Right ventricle myocardium superior (tissue), 1 donor: Measurements from ENCODE around the gene BRSK2. TPM values are rescaled to one million over a fixed set of nuclear protein-coding genes. Genes with fewer than 3 reads are reported as not detected.

Experiments used
- ATAC-seq: fragments of 200-7000 bp; cut with Tn5 transposase; one replicate; pipeline ENCODE4 v1.9.1; 2020; ENCODE audit warnings: mild to moderate bottlenecking; ENCODE audit not compliant: poor library complexity
- DNase-seq: peaks from one replicate; pipeline ENCODE4 v3.0.0-alpha.2; 2020
- intact Hi-C: fragments of 100-400 bp; cut with DNase I; formaldehyde crosslinking; loops from one replicate; pipeline ENCODE4 v1.11.2; 2022
- total RNA-seq: library from RNA; stranded (reverse); fragmentation: NEBNext Ultra II Directional; extraction: Animal tissue kit (Norgen Biotek cat#: 25700); gene quantifications from one replicate; pipeline ENCODE4 v1.2.1, GENCODE V29; 2021
- donor health status: DM: no; HTN: yes; CAD: no; lungs with severe emphysema.

The BRSK2 gene
- total RNA-seq, 1 donor from 2014 or later: 0.67 TPM

GRCh38 chr11:1494650-1495049 lies 104.9 kb downstream of the BRSK2 start:
- intact Hi-C loops: no loop called here
- ATAC-seq: no peak
- DNase-seq: no peak

DNA sequence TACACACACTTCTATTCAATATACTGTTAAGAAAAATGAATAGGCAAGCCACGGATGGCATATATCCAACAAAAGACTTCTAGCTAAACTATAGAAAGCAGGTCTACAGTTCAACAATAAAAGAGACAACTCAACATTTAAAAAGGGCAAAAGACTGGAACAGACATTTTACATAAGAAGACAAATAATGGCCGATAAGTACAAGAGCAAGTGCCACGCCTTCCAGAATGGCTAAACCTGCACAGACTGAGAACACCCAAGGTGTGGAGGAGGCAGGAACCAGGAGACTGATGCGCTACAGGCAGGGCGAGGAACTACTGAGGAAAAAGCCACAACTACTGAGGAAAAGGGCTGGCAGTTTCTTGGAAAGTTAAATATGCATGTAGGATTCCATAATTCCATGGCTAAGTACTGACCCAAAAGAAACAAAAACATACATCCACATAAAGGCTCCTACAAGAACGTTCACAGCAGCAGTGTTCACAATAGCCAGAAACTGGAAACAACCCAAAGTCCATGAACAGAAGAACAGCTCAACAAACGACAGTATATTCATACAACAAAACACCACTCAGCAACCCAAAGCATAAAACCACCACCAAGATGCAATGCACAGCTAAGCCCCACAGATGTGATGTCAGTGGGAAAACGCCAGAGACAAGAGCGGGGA lies 106.5 kb downstream of the BRSK2 start:
- no peak for ATAC-seq
- no peak for DNase-seq
- intact Hi-C loops: no loop called here

GRCh38 chr11:1496761-1497095 lies 107.0 kb downstream of the BRSK2 start:
- DNase-seq: no peak
- ATAC-seq: no peak
- intact Hi-C loops: no loop called here

- intact Hi-C loops: no loop called here
- ATAC-seq (no peak), DNase-seq (peak; percentile 37)
Measured at GRCh38 chr11:1497600-1497999, 107.9 kb downstream of the BRSK2 start.

DNA sequence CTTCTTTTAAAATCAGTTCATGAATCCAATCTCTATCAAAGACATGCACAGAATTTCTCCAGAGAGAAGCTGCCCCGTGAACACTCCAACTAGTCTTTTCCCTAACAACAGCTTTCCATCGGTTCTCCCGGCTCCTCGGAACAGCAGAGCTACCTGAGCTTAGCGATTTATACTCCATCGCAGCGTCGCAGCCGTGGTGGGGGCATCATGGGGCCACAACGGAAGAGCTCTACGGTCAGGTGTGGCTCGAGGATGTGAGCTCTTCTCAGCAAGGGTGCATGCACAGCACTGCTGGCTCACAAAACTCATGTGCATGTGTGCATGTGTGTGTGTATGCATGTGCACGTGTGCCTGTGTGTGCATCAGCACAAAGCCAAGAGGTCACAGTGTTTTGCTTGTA lies 108.5 kb downstream of the BRSK2 start:
- DNase-seq (no peak), ATAC-seq (no peak)
- intact Hi-C loops: no loop called here

- peak; percentile 30 for DNase-seq
- ATAC-seq: no peak
- intact Hi-C loops: no loop called here
Measured at GRCh38 chr11:1499261-1499890, 109.6 kb downstream of the BRSK2 start.

- intact Hi-C loops: no loop called here
- DNase-seq: no peak
- ATAC-seq: no peak
Measured at GRCh38 chr11:1499899-1500298, 110.2 kb downstream of the BRSK2 start.

DNA sequence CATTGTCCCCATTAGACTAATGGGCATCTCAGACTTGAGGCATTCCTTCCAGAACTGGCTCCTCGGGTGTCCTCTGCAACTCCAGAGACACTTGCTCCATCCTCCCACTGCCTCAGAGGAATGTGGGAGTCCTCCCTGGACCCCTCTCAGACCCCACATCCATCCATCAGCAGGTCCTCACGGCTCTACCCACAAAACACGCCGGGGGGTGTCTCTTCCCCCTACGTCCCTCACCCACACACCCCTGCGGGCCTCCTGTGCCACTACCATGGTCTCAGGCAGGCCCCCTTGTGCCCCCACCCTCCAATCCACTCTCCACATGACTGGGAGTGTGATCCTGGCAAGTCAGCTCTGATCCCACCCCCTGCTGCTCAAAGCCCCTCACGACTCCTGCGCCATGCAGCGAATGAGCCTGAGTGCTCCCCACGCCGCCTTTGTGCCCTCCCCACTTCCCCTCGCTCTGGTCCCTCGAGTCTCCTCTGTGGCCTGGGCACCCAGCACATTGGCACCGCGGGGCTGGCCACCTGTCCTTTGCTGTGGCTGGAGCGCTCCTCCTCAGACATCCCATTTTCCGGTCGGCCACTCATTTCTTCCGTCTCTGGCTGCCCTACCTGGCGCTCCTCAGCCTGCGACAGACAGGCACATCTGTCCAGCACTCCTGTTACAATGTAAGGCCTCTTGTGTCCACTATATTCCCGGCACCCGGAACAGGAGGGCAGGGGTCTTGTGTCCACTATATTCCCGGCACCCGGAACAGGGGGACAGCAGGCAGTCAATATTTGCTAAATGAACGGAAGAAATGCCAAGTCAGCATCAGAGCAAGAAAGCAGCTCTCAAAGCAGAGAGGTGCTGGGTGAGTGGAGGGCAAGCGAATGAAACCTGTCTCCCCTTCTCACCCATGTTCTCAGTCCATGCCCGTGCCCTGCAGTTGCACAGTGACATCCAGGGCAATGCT lies 111.0 kb downstream of the BRSK2 start:
- DNase-seq: peak; percentile 30
- ATAC-seq: no peak
- intact Hi-C loops: no loop called here

- DNase-seq (peak; percentile 64), ATAC-seq (peak; percentile 52)
- intact Hi-C loops: no loop called here
Measured at GRCh38 chr11:1501421-1502167, 111.9 kb downstream of the BRSK2 start.

GRCh38 chr11:1502168-1502953 lies 112.6 kb downstream of the BRSK2 start:
- intact Hi-C loops: no loop called here
- ATAC-seq: no peak
- DNase-seq: peak; percentile 33

- intact Hi-C loops: no loop called here
- DNase-seq (peak; percentile 76), ATAC-seq (peak; percentile 71)
Measured at GRCh38 chr11:1502954-1503707, 113.4 kb downstream of the BRSK2 start.

DNA sequence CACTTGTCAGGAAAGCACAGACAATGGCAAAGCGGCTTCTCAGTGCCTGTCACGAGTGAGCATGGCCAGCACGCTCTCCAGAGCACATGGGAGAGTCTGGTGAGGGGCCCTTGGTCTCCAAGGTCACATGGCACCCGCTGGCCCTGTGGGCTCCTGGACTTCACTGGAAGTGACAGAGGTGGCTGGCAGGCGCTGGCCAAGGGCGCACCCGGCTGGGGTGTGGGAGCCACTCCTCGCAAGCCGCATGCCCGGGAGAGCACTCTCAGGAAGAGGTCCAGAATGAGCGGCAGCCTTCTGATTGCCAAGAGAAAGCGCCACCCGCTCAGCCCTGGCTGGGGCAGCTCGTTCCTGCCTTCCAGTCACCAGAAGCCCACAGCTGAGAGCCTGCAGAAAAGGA lies 114.0 kb downstream of the BRSK2 start:
- intact Hi-C loops: no loop called here
- DNase-seq (peak; percentile 81), ATAC-seq (peak; percentile 74)

DNA sequence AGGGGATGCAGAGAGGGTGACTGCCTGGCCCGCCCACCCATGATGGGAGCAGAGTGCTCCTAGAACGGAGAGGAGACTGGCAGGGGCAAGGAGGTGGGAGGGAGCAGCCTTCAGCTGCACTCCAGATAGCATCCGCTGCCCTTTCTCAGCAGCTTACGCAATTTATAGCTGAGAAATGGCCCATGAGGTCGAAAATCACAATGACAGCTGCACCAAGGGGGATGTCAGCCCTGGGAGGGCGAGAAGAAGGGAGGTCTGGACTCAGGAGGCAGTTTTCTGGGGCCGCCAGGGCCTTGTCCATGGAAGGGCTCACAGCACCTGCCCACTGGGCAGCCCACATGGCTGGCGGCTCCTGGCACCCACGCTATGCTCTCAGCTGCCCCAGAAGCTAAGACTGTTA lies 114.4 kb downstream of the BRSK2 start:
- no peak for ATAC-seq
- DNase-seq: peak; percentile 31
- intact Hi-C loops: no loop called here

- no peak for ATAC-seq
- intact Hi-C loops: no loop called here
- peak; percentile 28 for DNase-seq
Measured at GRCh38 chr11:1504581-1505290, 115.0 kb downstream of the BRSK2 start.

- ATAC-seq (no peak), DNase-seq (no peak)
- intact Hi-C loops: no loop called here
Measured at GRCh38 chr11:1505480-1505879, 115.7 kb downstream of the BRSK2 start.

DNA sequence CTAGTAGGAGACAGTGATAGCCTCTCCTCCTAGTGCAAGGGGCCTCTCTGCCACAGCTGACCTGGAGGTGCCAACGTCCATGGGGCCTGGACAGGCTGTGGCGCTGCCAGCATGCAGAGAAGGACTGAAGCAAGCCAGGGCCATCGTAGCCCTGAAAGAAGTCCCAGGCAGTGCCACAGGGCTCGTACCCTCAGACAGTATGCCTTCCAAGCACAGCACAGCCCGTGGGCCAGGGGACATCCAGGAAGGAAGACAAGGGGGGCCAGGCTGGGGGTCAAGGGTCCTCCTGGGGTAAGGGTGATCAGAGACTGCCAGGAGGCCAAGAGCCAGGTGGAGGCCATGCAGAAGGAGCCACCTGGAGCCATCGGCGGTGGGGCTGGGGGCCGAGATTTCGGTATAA lies 117.2 kb downstream of the BRSK2 start:
- peak; percentile 41 for DNase-seq
- intact Hi-C loops: no loop called here

More for the DNA sequence above, 117.2 kb downstream of the BRSK2 start:
- ATAC-seq: no peak
